Ovary (tissue), 9 donors: Measurements from ENCODE around the gene AADACL3. TPM values are rescaled to one million over a fixed set of nuclear protein-coding genes. Genes with fewer than 3 reads are reported as not detected.

ENCODE experiments used
- DNase-seq, 5 donors: peaks; one replicate each; pipeline ENCODE4 v3.0.0-alpha.2; 2019 to 2020
- H3K27ac ChIP-seq, 2 donors: fragments of 200-600 bp; one replicate each; pipeline versions ENCODE4 v1.5.1 to v1.8.0; 2019 to 2022
- H3K27me3 ChIP-seq: fragments of 200-600 bp; one replicate; pipeline ENCODE4 v1.8.0; 2022
- H3K36me3 ChIP-seq: fragments of 200-600 bp; sonication (generic); one replicate; pipeline ENCODE4 v1.5.1; 2019
- H3K4me1 ChIP-seq: one replicate; pipeline ENCODE4 v1.8.1; 2013; ENCODE audit warnings: mild to moderate bottlenecking, moderate library complexity; ENCODE audit not compliant: insufficient read depth
- H3K4me3 ChIP-seq: fragments of 200-600 bp; sonication (generic); one replicate; pipeline ENCODE4 v1.5.1; 2017
- H3K9me3 ChIP-seq, 2 donors: fragments of 200-600 bp in 1 of 2; sonication (generic) in 1 of 2; one replicate each; pipeline versions ENCODE4 v1.5.1 to v1.8.1; 2013 to 2019; ENCODE audit warnings: mild to moderate bottlenecking in 1 of 2, moderate library complexity in 1 of 2
- CTCF ChIP-seq, 3 donors: fragments of 450-650 bp in 2 of 3; fragments of 200-600 bp in 1 of 3; IDR thresholded peaks; one replicate each; pipeline versions ENCODE4 v1.5.1 to v1.8.0; 2016 to 2022; ENCODE audit warnings: antibody characterized with exemption in 3 of 3, mild to moderate bottlenecking in 1 of 3
- EP300 ChIP-seq: sonication (generic); formaldehyde crosslinking; IDR thresholded peaks from one replicate; pipeline ENCODE4 v1.6.1; 2017; ENCODE audit warnings: antibody characterized with exemption
- POLR2A ChIP-seq: fragments of 450-650 bp; IDR thresholded peaks from one replicate; pipeline ENCODE4 v1.6.1; 2017; ENCODE audit warnings: antibody characterized with exemption, mild to moderate bottlenecking, moderate library complexity
- WGBS, 3 donors: extraction: QIAGEN DNeasy Blood & Tissue Kit in 1 of 3; methylation state at CpG; one replicate each; pipeline versions ENCODE4 v1.1.5 to v1.1.7; 2013 to 2017; 5-methylcytosine and 5-hydroxymethylcytosine counted together
- intact Hi-C, 4 donors: fragments of 100-400 bp; cut with DNase I; formaldehyde crosslinking; loops; one replicate each; pipeline versions ENCODE4 v1.11.0 to v1.15.1; 2022 to 2023
- polyA plus RNA-seq, 2 donors: library from polyadenylated mRNA; stranded (reverse); fragments of 200-250 nt in 1 of 2; fragments of 350-450 nt in 1 of 2; fragmentation: Illumina TruSeq in 1 of 2; extraction: RNeasy Lipid Tissue Mini Kit (QIAGEN cat#74804) in 1 of 2; gene quantifications; one replicate each; pipeline ENCODE4 v1.2.3, GENCODE V29; 2013 to 2014
- total RNA-seq, 7 donors: library from RNA; depleted of rRNA in 2 of 7; stranded (reverse); fragments of >200 nt in 2 of 7; fragmentation: NEBNext Ultra II Directional in 3 of 7; extraction: Animal tissue kit (Norgen Biotek cat#: 25700) in 3 of 7; gene quantifications; one replicate each; pipeline versions ENCODE4 v1.1.0 to v1.2.4, GENCODE V29; 2016 to 2023
- donor health status: DM: no; HTN: no; CAD: no; lungs with moderate emphysema.
- donor health status: DM: no; HTN: no; CAD: no.
- donor health status: Bipolar disorder and iron deficiency.
- donor health status: DM: yes; HTN: yes; CAD: no.
- donor health status: DM: no; HTN: no; CAD: no.
- donor health status: DM: yes; HTN: yes; CAD: no.

The AADACL3 gene
- total and polyA plus RNA-seq, 9 donors, result not detected

GRCh38 chr1:12769976-12770505 lies 54.1 kb downstream of the AADACL3 start:
- no peaks in the 10 kb centered on the region for H3K9me3 ChIP-seq
- no peaks in the 10 kb centered on the region for H3K4me1 ChIP-seq
- no peaks in the 10 kb centered on the region for H3K36me3 ChIP-seq
- TF ChIP-seq POLR2A (no peak), CTCF (IDR thresholded peaks at IDR 0.05) (no peak)
- H3K27ac ChIP-seq, result no peak overlapping the region
- H3K27me3 ChIP-seq, result no peaks in the 10 kb centered on the region
- 41 to 52% (median 42%) methylated on average over 7 of the region's 7 CpGs for WGBS, 3 donors
- intact Hi-C loops, result no loop called here
- no peak for DNase-seq
- H3K4me3 ChIP-seq, result no peak overlapping the region

- WGBS, 3 donors, result 50 to 55% (median 50%) methylated on average over 2 of the region's 2 CpGs
- no peak overlapping the region for H3K27ac ChIP-seq
- no peaks in the 10 kb centered on the region for H3K9me3 ChIP-seq
- DNase-seq, result no peak
- intact Hi-C loops, result no loop called here
- H3K27me3 ChIP-seq, result no peaks in the 10 kb centered on the region
- no peaks in the 10 kb centered on the region for H3K4me1 ChIP-seq
- TF ChIP-seq EP300 (no peak), CTCF (IDR thresholded peaks at IDR 0.05) (no peak), POLR2A (no peak)
- H3K4me3 ChIP-seq, result no peak overlapping the region
- H3K36me3 ChIP-seq, result no peaks in the 10 kb centered on the region
Observed at GRCh38 chr1:12770620-12771019, 54.7 kb downstream of the AADACL3 start.

GRCh38 chr1:12771186-12771585 lies 55.3 kb downstream of the AADACL3 start:
- TF ChIP-seq POLR2A (no peak), CTCF (IDR thresholded peaks at IDR 0.05) (no peak), EP300 (no peak)
- no peak overlapping the region for H3K4me3 ChIP-seq
- H3K27me3 ChIP-seq, result no peaks in the 10 kb centered on the region
- H3K36me3 ChIP-seq, result no peaks in the 10 kb centered on the region
- no peaks in the 10 kb centered on the region for H3K9me3 ChIP-seq
- H3K27ac ChIP-seq, result no peak overlapping the region
- no peaks in the 10 kb centered on the region for H3K4me1 ChIP-seq
- DNase-seq, result no peak
- intact Hi-C loops, result no loop called here
- 65 to 69% (median 66%) methylated on average over 5 of the region's 5 CpGs for WGBS, 3 donors

GRCh38 chr1:12772520-12772919 lies 56.6 kb downstream of the AADACL3 start:
- Histone ChIP-seq H3K9me3 (no peaks in the 10 kb centered on the region), H3K36me3 (no peaks in the 10 kb centered on the region), H3K27me3 (no peaks in the 10 kb centered on the region), H3K4me1 (no peaks in the 10 kb centered on the region), H3K4me3 (no peak overlapping the region), H3K27ac (no peak overlapping the region)
- TF ChIP-seq EP300 (no peak), CTCF (IDR thresholded peaks at IDR 0.05) (no peak), POLR2A (no peak)
- no peak for DNase-seq
- intact Hi-C loops, result no loop called here
- WGBS, 3 donors, result 82 to 86% (median 82%) methylated on average over 5 of the region's 5 CpGs
